Trophoblast cell (in vitro differentiated cells and primary cell): ENCODE data around the gene KATNAL2.
"Not testable (repeated sequence)": the region's sequence is repeated elsewhere in the genome, so short reads cannot be mapped to it uniquely, and the experiment has no call there.

ENCODE experiments used
- DNase-seq, 2 donors: peaks; one replicate each; pipeline ENCODE4 v3.0.0-alpha.2; 2016
- H2AFZ ChIP-seq: 2 replicates; pipeline ENCODE4 v1.6.1; 2013; ENCODE audit warnings: low read length, moderate library complexity, mild to moderate bottlenecking; ENCODE audit not compliant: insufficient read depth, poor library complexity
- H2AK5ac ChIP-seq: 2 replicates; pipeline ENCODE4 v1.6.1; 2013; ENCODE audit warnings: mild to moderate bottlenecking, low read length
- H2BK120ac ChIP-seq: 2 replicates; pipeline ENCODE4 v1.6.1; 2013; ENCODE audit warnings: low read length, mild to moderate bottlenecking, moderate library complexity; ENCODE audit not compliant: insufficient read depth, poor library complexity
- H2BK12ac ChIP-seq: 2 replicates; pipeline ENCODE4 v1.6.1; 2013; ENCODE audit warnings: mild to moderate bottlenecking, low read length, moderate library complexity
- H2BK5ac ChIP-seq: 2 replicates; pipeline ENCODE4 v1.6.1; 2013; ENCODE audit warnings: low read length, low read depth, moderate library complexity, mild to moderate bottlenecking; ENCODE audit not compliant: poor library complexity
- H3K14ac ChIP-seq: 2 replicates; pipeline ENCODE4 v1.6.1; 2013; ENCODE audit warnings: mild to moderate bottlenecking, low read length
- H3K18ac ChIP-seq: 2 replicates; pipeline ENCODE4 v1.6.1; 2013; ENCODE audit warnings: mild to moderate bottlenecking, low read length
- H3K23ac ChIP-seq: 2 replicates; pipeline ENCODE4 v1.6.1; 2013; ENCODE audit warnings: low read length
- H3K27ac ChIP-seq: 2 replicates; pipeline ENCODE4 v1.5.1; 2013; ENCODE audit warnings: low read depth, mild to moderate bottlenecking, inconsistent platforms, low read length, moderate library complexity
- H3K27me3 ChIP-seq: 2 replicates; pipeline ENCODE4 v1.6.1; 2013; ENCODE audit warnings: inconsistent platforms, mild to moderate bottlenecking, low read length, moderate library complexity; ENCODE audit not compliant: insufficient read depth
- H3K36me3 ChIP-seq, 2 experiments: 1 replicate in 1 of 2; 2 replicates in 1 of 2; pipeline ENCODE4 v1.6.1; 2013; ENCODE audit warnings: low read length in 2 of 2, mild to moderate bottlenecking in 2 of 2, moderate library complexity in 1 of 2; ENCODE audit not compliant: insufficient read depth in 2 of 2, control insufficient read depth in 1 of 2
- H3K4ac ChIP-seq: 2 replicates; pipeline ENCODE4 v1.6.1; 2013; ENCODE audit warnings: low read depth, mild to moderate bottlenecking, low read length, moderate library complexity
- H3K4me1 ChIP-seq, 2 experiments: 1 replicate in 1 of 2; 2 replicates in 1 of 2; pipeline ENCODE4 v1.6.1; 2013; ENCODE audit warnings: low read length in 2 of 2, mild to moderate bottlenecking in 2 of 2, moderate library complexity in 1 of 2; ENCODE audit not compliant: insufficient read depth in 2 of 2, control insufficient read depth in 1 of 2
- H3K4me2 ChIP-seq: 2 replicates; pipeline ENCODE4 v1.6.1; 2013; ENCODE audit warnings: inconsistent platforms, mild to moderate bottlenecking, low read length, moderate library complexity
- H3K4me3 ChIP-seq: 2 replicates; pipeline ENCODE4 v1.5.1; 2013; ENCODE audit warnings: mild to moderate bottlenecking, low read depth, low read length, inconsistent platforms
- H3K79me1 ChIP-seq: one replicate; pipeline ENCODE4 v1.6.1; 2013; ENCODE audit warnings: low read length
- H3K79me2 ChIP-seq: 2 replicates; pipeline ENCODE4 v1.6.1; 2013; ENCODE audit warnings: low read length, mild to moderate bottlenecking; ENCODE audit not compliant: control insufficient read depth, insufficient read depth, poor library complexity
- H3K9ac ChIP-seq: 2 replicates; pipeline ENCODE4 v1.6.1; 2013; ENCODE audit warnings: mild to moderate bottlenecking, low read length
- H3K9me3 ChIP-seq: 2 replicates; pipeline ENCODE4 v1.6.1; 2013; ENCODE audit warnings: low read depth, mild to moderate bottlenecking, control low read depth, inconsistent platforms, low read length; ENCODE audit not compliant: insufficient read depth
- H4K12ac ChIP-seq: 2 replicates; pipeline ENCODE4 v1.6.1; 2013; ENCODE audit warnings: low read depth, mild to moderate bottlenecking, low read length, moderate library complexity
- H4K8ac ChIP-seq: 2 replicates; pipeline ENCODE4 v1.6.1; 2013; ENCODE audit warnings: low read depth, mild to moderate bottlenecking, low read length, moderate library complexity
- H4K91ac ChIP-seq: one replicate; pipeline ENCODE4 v1.6.1; 2013; ENCODE audit warnings: low read depth, mild to moderate bottlenecking, low read length, moderate library complexity
- WGBS: extraction: QIAGEN DNeasy Blood & Tissue Kit; methylation state at CpG from one replicate; pipeline ENCODE4 v1.1.7; 2013; ENCODE audit warnings: missing lambda C conversion rate; ENCODE audit not compliant: insufficient read length, insufficient coverage; ENCODE audit errors: extremely low coverage; 5-methylcytosine and 5-hydroxymethylcytosine counted together

KATNAL2 gene

DNA sequence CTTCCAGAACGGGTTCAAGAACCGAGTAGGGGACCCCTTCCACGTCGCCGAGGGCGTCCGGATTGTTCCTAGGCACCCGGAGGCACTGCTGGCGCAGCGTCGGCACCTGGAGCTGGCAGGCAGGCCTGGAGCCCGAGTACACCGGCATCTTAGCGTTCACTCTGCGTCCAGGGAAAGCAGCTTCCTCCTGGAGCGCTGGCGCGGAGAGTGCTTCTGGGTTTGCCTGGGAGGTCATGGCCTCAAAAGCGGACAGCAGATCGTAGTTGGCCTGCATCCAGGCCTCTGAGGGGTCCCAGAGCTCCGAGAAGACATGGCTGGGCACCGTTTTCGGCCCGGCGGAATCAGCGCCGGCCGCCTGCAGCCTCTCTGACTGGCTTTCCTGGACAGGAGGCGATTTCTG, 111.3 kb downstream of the KATNAL2 start:
- H2BK120ac ChIP-seq, H2BK12ac ChIP-seq, H3K79me2 ChIP-seq, DNase-seq, H3K4me2 ChIP-seq, H3K18ac ChIP-seq, H3K9ac ChIP-seq, H3K9me3 ChIP-seq, H3K23ac ChIP-seq, H3K79me1 ChIP-seq, H3K4me1 ChIP-seq, H4K91ac ChIP-seq, H2AFZ ChIP-seq, H2BK5ac ChIP-seq, H3K27me3 ChIP-seq, H3K4me3 ChIP-seq, H3K36me3 ChIP-seq, H4K12ac ChIP-seq, H2AK5ac ChIP-seq, H3K4ac ChIP-seq, H3K14ac ChIP-seq, H4K8ac ChIP-seq, H3K27ac ChIP-seq: not testable (repeated sequence)
- no CpG with 5 or more reads among the region's 29 CpGs for WGBS

GRCh38 chr18:47029684-47030353, 112.4 kb downstream of the KATNAL2 start:
- H3K4ac ChIP-seq, DNase-seq, H3K9ac ChIP-seq, H3K27me3 ChIP-seq, H3K18ac ChIP-seq, H3K79me2 ChIP-seq, H3K9me3 ChIP-seq, H2BK12ac ChIP-seq, H3K79me1 ChIP-seq, H3K23ac ChIP-seq, H2AK5ac ChIP-seq, H4K91ac ChIP-seq, H3K27ac ChIP-seq, H4K12ac ChIP-seq, H3K14ac ChIP-seq, H2BK120ac ChIP-seq, H3K4me1 ChIP-seq, H2AFZ ChIP-seq, H3K4me2 ChIP-seq, H4K8ac ChIP-seq, H3K4me3 ChIP-seq, H3K36me3 ChIP-seq, H2BK5ac ChIP-seq: not testable (repeated sequence)
- no CpG with 5 or more reads among the region's 55 CpGs for WGBS

- not testable (repeated sequence) for H3K79me2 ChIP-seq, H3K9me3 ChIP-seq, H3K18ac ChIP-seq, H3K4me2 ChIP-seq, H3K4me3 ChIP-seq, H3K27me3 ChIP-seq, H2BK12ac ChIP-seq, DNase-seq, H2AK5ac ChIP-seq, H2AFZ ChIP-seq, H3K9ac ChIP-seq, H2BK120ac ChIP-seq, H4K91ac ChIP-seq, H3K4me1 ChIP-seq, H3K79me1 ChIP-seq, H4K12ac ChIP-seq, H3K36me3 ChIP-seq, H3K23ac ChIP-seq, H3K4ac ChIP-seq, H4K8ac ChIP-seq, H2BK5ac ChIP-seq, H3K27ac ChIP-seq, H3K14ac ChIP-seq
- no CpG with 5 or more reads among the region's 12 CpGs for WGBS
Measured at GRCh38 chr18:47030887-47031286, 113.5 kb downstream of the KATNAL2 start.

DNA sequence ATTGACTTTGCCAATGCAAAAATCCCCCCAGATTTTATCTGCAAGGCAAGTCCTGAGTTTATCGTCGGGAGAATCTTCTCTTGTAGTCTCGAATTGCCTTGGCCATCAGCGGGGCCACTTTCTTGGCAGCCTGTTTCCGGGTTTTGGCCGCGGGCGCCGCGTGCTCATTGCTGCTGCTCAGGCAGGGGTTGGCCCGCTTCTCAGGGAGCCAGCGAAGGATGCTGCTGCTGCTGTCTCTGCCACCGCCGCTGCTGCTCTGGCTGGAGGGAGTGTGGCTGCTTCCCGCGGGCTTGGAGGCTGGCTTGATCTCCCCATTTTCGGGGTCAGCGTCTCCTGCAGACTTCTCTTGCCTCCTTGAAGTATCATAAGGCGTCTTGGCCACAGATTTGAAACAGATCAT, 115.5 kb downstream of the KATNAL2 start:
- H2BK12ac ChIP-seq: no peak overlapping the region
- no peaks in the 10 kb centered on the region for H3K9me3 ChIP-seq
- no peak overlapping the region for H3K23ac ChIP-seq
- no peaks in the 10 kb centered on the region for H3K4me1 ChIP-seq
- H2BK120ac ChIP-seq: no peak overlapping the region
- WGBS: no CpG with 5 or more reads among the region's 19 CpGs
- H4K12ac ChIP-seq: no peak overlapping the region
- no peak overlapping the region for H3K4me3 ChIP-seq
- H4K91ac ChIP-seq: no peak overlapping the region
- H2AK5ac ChIP-seq: no peak overlapping the region
- H3K79me2 ChIP-seq: no peaks in the 10 kb centered on the region
- no peak overlapping the region for H3K4ac ChIP-seq
- H3K9ac ChIP-seq: no peak overlapping the region
- no peaks in the 10 kb centered on the region for H3K27me3 ChIP-seq
- H2AFZ ChIP-seq: no peak overlapping the region
- no peak overlapping the region for H3K27ac ChIP-seq
- H3K4me2 ChIP-seq: no peak overlapping the region
- H3K79me1 ChIP-seq: no peaks in the 10 kb centered on the region
- H3K18ac ChIP-seq: no peak overlapping the region
- H2BK5ac ChIP-seq: no peak overlapping the region
- H3K14ac ChIP-seq: no peak overlapping the region
- no peak for DNase-seq
- H4K8ac ChIP-seq: no peak overlapping the region
- H3K36me3 ChIP-seq: no peaks in the 10 kb centered on the region
